HG02870 (cell line): ENCODE results near the gene SNRK.

Experiments used
- ATAC-seq: cut with Tn5 transposase; IDR thresholded peaks from one replicate; pipeline ENCODE4 v1.9.1; 2021; ENCODE audit warnings: mild to moderate bottlenecking, moderate library complexity; ENCODE audit not compliant: unreplicated experiment

SNRK gene

DNA sequence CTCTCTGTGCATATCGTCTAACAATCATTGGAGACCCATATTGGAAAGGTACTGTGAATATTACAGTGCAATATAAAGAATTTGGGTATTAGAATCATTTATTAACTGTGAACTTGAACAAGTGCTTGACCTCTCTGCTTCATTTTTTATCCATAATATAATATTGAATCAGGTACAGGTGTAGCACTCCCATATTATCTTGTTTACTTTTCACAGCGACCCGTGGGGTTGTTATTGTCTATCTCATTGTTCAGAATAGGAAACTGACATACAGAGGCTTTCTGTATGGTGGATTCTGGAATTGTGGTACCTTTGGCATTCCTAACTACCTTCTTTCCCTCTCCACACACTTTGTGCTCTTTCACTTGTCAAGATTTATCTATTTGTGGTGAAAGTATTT is 17.8 kb downstream of the SNRK start:
- ATAC-seq = no peak

DNA sequence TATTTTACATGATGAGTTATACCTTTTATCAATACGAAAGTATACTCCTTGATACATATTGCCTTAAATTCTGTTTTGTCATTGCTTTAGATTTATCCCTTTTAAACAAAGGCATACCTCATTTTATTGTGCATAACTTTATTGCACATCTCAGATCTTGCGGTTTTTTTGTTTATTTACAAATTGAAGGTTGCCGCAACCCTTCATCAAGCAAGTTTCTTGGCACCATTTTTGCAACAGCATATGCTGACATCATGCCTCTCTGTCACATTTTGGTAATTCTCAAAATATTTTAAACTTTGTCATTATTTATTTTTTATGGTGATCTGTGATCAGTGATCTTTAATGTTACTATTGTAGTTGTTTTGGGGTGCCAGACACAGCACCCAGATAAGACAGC is 20.9 kb downstream of the SNRK start:
- no peak for ATAC-seq

DNA sequence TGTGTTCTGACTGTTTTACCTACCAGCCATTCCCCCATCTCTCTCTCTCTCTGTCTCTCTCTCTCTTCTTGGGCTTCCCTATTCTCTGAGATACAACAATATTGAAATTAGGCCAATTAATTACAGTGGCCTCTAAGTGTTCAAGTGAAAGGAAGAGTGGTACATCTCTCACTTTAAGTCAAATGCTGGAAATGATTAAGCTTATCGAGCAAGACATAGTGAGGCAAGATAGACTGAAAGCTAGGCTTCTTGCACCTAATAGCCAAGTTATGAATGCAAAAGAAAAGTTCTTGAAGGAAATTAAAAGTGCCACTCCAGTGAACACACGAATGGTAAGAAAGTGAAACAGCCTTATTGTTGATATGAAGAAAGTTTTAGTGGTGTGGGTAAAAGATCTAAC is 21.3 kb downstream of the SNRK start:
- ATAC-seq = no peak

DNA sequence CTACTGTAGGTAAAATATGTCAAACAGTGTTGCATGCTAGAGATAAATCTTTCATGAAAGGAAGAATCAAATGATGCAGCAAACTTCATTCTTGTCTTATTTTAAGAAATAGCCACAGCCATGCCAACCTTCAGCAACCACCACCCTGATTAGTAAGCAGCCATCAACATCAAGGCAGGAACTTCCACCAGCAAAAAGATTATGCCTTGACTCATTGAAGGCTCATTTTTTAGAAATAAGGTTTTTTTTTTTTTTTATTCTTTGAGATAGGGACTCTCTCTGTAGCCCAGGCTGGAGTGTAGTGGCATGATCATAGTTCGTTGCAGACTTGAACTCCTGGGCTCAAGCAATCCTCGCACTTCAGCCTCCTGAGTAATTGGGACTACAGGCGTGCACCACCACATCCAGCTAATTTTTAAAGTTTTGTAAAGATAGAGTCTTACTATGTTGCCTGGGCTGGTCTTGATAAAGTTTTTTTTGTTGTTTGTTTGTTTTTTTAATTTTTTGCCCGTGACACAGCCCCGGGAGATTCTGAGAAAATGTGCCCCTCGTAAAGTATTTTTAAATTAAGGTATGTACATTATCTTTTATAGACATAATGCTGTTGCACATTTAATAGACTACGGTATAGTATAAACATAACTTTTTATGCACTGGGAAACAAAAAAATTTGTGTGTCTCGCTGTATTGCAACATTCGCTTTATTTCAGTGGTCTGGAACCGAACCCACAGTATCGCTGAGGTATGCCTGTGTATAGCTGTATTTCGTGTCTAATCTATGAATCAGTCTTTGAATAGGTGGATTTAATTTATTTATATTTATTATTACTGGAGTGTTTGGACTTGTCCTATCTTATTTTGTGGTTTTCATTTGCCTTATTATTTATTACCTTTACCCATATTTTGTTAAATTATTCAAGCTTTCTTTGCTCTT is 23.3 kb downstream of the SNRK start:
- no peak for ATAC-seq

DNA sequence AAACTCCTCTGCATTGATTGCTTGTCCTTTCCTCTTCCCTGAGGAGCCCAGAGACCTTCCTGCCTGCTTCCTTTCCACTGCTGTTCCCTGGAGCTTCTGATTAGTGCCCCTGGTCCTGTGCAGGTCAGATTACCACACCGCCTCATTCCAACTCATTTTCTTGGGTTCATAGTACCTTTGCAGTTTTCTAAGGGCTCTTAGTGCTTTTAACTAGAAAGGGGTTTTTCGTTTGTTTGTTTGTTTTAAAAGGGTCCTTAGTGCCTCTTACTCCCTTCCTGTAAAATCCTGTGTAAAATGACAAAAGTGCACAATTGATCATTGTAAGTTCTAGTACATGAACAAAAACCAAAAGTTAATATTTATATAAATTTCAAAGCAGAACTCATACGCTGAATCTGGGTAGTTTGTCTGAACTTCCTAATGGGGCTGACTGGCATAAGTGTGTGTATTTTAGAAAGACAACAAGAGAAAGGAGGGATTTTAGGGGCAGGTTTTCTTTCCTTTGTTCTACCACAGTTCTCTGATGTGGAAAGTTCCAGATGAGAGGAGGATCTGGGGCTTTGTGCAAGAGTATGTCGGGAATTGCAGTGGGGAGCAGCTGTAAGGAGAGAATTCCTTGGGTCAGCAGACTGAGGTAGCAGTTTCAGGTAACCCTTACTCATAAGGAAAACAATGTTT is 30.6 kb downstream of the SNRK start:
- no peak for ATAC-seq

DNA sequence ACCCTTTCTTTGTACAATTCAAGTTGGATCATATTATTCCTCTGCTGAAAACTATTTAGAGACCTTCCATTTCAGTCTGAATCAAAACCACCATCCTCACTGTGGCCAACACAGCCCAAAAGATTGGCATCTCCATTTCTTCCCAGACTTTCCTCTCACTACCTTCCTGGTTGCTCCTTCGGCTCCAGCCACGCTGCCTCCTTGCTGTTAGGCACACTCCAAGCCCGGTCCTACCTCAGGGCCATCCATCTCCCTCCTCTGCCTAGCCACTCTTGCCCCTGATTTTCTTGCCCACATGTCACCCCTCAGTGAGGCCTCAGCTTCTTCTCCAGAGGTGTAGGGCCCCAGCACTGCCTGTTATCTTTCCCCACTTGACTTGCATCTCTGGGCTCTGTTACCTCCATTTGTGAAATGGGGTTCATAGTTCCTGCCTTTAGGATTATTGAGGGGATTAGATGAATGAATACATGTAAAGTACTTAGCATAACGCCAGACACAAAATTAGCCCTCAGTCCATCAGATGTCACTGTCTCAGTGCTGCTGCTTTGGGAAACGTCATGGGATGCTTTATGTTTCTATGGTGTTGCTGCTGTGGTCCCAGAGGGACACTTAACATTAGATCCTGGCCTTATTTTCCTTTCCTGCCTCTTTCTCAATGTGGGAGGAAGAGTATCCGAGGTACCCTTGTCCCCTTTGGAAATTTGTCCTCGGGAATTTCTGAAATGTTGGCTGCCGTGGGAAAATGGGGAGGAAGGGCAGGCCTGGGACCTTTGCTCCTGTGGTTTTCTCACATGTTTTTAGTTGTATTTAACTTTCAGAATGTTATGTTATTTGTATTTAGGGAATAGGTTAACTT is 31.3 kb downstream of the SNRK start:
- no peak for ATAC-seq

DNA sequence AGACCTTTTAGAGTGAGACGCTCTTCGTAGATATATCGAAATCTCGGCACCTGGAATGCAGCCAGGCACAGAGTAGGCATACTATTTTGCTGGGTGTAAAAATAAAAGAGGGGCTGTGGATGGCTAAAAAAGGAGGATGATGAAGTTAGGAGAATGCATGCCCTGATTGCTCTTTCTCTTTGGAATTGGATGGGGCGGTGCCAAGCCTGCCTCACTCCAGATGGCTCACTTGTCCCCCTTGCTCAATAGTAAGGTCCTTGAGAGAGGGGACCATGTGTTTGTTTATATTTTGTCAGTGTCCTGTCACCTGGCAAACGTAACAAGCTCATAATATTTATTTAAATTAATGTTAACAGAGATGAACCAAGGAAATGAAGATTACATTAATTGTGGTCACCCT is 33.0 kb downstream of the SNRK start:
- no peak for ATAC-seq

DNA sequence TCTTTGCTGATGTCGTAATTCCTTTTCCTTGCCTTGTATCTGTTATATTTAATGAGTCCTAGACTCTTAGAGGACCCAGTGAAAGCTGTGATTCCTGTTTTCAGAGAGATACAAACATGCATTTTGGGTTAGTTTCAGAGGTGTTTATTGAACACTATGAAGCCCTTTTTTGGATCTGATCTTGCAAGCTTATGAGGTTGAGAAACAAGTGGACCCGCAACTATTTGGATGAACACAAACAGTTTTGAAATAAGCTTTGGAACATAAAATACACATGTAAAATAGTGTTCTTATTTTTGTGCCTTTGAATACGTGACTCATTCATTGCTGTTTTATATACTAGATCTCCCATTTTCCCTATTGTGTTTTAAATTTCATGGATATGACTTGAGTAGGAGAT is 33.5 kb downstream of the SNRK start:
- ATAC-seq = no peak

DNA sequence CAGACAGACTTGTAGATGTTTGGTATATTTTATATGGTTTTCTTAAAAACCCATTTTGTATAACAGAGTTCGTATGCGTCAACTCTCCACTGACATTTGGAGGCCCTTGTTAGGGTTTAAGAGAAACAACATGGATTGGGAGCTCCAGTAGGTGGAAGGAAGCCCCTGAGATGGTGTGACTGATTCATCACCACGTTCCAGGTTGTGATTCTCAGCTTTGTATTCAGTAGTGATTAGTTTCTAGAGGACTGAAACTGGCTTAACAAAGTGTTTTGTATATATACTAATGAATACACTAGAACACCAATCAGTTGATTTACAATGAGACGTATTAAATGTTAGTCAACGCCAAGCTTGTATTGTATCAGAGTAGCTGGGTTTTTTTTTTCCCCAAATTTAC is 33.9 kb downstream of the SNRK start:
- ATAC-seq = no peak

DNA sequence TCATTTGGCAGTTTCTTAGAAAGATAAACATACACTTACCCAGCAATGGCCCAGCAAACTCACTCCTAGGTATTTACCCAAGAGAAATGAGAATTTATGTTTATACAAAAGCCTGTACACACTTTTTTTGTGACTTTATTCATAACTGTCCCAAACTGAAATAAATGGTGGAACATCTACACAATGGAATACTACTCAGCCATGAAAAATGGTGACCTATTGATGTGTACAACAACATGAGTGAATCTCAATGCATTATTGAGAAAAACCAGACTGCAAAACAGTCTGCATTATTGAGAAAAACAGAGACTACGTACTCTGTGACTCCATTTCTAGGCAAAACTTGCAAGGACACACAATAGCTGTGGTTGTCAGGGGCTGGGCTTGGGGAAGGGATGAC is 37.2 kb downstream of the SNRK start:
- no peak for ATAC-seq

DNA sequence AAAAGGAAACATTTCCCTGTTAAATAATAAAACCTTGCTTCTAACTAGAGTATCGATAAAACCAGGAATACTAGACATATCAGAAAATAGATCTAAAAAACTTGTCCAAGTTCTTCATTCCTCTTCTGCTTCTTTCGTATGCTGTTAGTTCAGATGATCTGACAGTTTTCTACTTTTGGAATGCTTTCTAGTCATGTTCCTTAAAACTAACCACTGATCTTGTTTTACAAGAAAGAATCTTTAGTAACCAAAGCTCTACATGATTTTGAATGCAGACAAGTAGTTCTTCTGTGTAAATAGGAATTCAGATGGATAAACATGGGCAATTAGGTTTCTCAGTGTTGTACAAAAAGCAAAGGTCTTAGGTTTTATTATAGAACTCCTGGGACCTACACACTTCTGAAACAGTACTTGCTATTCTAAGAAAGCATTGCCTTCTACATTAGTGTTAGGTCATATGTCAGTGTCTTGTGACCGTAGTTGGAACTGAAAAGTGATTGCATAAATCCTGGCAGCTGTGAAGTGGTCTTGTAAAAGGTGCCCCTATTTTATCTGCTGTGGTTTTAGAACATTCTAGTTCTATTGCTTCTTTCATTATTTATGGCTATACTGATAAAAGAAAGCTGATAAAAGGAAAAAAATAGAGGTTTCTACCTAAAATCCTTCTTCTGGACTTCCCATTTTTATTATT is 40.7 kb downstream of the SNRK start:
- no peak for ATAC-seq

DNA sequence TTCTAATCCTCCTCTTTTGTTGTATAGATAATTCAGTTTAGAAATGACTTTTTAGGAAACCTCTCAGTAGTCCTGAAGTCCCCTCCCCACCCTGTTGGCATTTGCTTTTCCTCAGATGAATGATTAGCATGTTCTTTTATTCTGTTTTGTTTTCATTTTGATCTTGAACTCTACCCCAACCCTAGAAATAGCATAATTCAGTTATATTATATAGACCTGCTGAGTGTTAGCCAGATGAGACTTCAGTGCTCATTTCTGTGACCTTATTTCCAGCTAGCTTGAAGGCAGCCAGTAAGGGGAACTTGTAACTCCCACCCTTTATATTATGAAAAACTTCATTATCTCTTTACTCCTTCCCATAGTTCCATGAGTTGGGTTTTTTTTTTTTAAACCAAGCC is 41.2 kb downstream of the SNRK start:
- no peak for ATAC-seq

DNA sequence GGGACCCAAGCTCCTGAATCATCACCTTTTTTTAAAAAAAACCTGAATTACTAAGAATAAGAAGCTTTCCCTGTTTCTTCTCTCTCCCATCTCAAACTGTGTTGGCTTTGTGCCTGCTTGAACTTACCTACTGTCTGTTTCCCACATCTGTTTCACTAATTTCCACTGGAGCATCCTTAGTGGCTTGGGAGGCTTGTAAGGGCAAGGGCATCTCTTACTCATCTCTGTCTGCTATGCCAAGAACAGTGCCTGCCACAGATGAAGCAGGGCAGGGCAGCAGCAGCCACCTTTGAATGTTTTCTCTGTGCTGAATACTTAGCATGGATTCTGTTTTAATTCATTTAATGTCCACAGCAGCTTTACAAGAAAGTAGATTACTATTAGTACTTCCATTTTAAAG is 42.3 kb downstream of the SNRK start:
- no peak for ATAC-seq

DNA sequence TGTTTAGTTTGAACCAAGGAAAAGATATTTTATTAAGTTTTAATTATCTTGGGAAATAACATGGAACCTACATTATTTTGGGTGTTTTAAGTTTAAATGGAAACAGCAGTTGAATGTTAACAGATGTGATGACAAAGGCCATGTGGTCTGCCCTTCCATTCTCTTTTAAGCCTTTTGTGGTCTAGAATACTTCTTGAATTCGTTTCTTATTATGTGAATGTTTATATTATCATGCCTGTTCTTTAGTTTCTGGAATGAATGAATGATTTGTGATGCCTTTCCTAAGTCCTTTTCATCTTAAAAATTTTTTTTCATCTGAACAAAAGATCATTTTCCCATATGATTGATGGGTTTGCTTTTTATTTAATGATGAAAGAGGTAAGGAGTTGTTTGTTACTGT is 44.6 kb downstream of the SNRK start:
- ATAC-seq = no peak

DNA sequence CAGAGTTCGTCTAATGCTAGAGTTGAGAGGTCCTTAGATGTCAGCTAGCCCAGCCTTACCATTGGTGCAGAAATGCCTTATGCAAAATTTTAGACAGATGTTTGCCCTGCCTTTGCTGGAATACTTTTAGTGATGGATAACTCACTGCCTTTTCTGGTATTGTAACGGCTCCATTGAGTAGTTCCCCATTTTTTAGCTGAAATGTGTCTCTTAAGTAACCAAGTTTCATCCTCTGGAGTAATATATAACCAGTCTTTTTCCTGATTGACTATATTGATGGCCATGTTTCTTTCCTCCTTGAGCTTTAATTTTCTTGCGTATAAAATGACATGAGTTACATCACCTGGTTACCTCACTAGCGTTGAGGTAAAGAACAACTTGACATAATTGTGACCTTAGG is 45.0 kb downstream of the SNRK start:
- ATAC-seq = no peak

DNA sequence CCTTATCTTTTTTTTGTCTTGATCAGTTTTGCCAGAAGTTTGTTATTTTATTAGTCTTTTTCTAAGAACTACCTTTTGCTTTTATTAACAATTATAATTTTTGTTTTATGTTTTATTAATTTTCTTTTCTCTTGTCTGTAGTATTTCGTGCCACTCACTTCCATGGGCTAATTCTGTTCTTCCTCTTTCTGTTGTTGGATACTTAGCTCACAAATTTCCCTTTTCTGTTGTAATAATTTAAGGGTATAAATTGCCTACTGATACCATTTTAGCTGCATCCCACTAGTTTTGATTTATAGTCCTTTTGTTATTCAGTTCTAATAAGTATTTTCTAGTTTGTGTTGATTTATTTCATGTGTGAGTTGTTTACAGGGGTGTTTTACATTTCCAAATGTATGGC is 48.6 kb downstream of the SNRK start:
- no peak for ATAC-seq

DNA sequence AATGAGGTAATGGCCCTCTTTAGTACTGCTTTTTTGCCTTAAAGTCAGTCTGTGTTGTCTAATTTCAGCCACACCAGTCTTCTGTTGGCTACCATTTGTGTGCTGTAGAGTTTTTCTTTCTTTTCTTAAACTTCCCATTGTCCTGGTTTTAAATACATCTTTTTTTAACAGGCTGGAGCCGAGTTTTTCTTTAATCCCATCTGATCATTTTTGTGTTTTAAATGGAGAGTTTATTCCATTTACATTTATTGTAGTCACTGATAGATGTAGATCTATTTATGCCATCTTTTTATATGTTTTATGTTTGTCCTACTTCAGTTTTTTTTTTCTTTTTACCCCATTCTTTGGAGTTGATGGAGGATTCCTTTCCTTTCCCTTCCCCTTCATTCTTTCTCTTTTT is 49.5 kb downstream of the SNRK start:
- ATAC-seq = no peak

DNA sequence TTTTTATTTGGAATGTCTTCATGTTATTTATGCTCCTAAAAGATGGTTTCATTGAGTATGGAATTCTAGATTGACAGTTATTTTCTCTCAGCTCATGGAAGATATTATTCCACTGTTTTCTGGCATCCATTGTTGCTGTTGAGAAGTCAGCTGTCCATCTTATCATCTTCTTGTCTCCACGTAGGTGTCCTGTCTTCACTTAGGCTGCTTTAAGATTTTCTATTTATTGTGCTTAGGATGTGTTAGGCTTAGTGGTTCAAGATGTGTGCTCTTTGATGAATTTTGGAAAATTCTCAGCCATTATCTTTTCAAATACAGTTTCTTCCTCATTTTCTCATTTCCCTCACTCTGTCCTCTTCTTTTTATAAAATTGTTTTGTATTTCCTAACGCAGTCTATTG is 52.0 kb downstream of the SNRK start:
- no peak for ATAC-seq

DNA sequence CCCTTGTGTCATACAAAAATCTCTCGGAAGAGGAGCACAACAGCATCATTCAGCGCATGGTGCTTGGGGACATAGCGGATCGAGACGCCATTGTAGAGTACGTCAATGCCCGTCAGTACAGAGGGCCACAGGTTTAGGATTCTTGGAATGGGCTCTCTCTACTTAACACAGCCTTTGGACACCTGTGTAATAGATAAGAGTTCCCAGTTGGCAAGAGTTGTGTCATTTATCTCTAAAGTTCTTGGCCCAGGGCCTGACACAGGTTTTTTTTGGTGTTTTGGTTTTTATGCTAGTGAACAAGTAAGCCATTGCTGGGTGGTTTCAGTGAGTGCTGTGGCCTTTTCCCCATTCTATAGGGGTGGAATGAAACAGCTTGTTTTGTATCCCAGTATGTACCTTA is 54.1 kb downstream of the SNRK start:
- ATAC-seq = no peak

DNA sequence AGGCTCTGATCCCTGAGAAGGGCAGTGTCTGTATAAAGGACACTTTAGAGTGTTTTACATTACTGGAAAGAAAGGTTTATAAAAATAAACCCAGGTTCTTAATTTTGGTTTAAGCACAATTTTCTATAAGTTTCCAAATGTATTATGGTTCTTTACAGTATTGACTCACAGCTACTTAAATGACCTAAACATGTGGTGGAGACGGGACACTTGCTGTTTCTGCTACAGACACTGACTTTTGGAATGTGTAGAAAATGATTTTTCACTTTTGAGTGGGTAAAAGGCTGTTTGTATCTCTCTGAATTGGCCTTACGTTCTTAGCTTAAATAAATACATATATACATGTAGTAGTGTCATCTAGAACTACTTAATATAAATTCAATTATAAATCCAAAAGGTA is 55.4 kb downstream of the SNRK start:
- ATAC-seq = no peak

DNA sequence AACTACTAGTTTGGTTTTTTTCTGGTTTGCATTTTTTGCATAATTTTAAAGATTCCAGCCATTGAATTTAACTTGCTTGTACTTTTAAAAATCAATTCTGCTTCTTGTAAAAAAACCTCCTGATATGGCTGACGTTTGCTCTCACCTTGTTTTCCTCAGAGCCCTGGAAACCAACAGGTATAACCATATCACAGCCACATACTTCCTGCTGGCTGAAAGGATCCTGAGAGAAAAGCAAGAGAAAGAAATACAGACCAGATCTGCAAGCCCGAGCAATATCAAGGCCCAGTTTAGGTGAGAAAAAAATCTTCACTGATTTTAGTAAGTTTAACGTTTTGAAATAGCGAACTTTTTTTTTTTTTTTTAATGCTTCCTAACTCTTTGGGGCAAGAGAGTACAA is 56.8 kb downstream of the SNRK start:
- ATAC-seq = no peak
